Measurements from ENCODE around the gene GNAL. TPM values are rescaled to one million over a fixed set of nuclear protein-coding genes. Genes with fewer than 3 reads are reported as not detected.
"Not testable (repeated sequence)": the region's sequence is repeated elsewhere in the genome, so short reads cannot be mapped to it uniquely, and the experiment has no call there.

Gene GNAL
- total RNA-seq, 6 donors from 2014 or later, result 1.00 to 6.7 (median 3.5) TPM

DNA sequence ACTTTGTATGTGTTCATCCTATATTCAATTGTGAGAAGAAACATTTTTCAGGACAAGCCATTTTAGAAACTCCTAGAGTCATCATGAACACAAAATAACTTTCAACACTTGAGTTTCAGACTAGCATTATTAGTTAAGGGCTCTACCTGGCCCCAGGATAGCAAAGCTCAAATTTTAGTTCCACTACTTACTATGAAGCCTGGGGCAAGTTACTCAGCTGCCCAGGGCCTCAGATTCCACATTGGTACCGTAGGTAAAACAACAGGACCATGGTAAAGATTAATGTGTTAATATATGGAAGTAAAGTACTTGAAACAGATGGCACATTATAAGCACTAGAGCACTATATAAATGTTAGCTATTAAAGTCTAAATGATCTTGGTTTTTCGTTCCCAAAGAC, 199.7 kb downstream of the GNAL start:
- WGBS, 2 donors, result 97 to 98% methylated on average over 2 of the region's 2 CpGs

DNA sequence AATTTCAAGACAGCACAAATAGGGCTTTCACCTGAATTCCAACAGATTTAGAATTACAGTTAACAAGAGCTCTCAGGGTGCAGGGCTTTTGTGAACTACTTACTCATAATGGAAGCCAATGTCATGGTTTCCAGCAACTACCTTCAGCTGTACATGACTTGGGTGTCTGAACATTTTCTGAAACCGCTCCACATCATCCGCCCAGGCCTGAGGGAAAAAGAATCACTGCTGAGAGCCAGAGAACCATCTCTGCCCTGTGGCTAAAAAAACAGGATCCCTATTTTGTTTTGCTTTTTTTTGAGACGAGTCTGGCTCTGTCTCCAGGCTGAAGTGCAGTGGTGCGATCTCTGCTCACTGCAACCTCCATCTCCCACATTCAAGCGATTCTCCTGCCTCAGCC, 200.2 kb downstream of the GNAL start:
- no peaks in the 10 kb centered on the region for H3K27me3 ChIP-seq
- ATAC-seq (ENCODE audit: low FRiP score in 2 of 2), result no peak
- peaks cover 8 to 81% (median 45%) of the 10 kb centered on the region in 4 donors for H3K36me3 ChIP-seq
- DNase-seq, result no peak
- no peaks in the 10 kb centered on the region for H3K9me3 ChIP-seq
- H3K4me1 ChIP-seq, result peaks cover 14 to 25% (median 18%) of the 10 kb centered on the region in 4 donors
- no peak overlapping the region for H3K4me3 ChIP-seq
- no peak overlapping the region for H3K27ac ChIP-seq
- WGBS, 2 donors, result 96% methylated on average over 5 of the region's 5 CpGs
- TF ChIP-seq POLR2A (IDR thresholded peaks at IDR 0.05) (no peak), EP300 (IDR thresholded peaks at IDR 0.05) (no peak), POLR2AphosphoS5 (IDR thresholded peaks at IDR 0.05) (no peak)
- TF ChIP-seq, protein P1, sequence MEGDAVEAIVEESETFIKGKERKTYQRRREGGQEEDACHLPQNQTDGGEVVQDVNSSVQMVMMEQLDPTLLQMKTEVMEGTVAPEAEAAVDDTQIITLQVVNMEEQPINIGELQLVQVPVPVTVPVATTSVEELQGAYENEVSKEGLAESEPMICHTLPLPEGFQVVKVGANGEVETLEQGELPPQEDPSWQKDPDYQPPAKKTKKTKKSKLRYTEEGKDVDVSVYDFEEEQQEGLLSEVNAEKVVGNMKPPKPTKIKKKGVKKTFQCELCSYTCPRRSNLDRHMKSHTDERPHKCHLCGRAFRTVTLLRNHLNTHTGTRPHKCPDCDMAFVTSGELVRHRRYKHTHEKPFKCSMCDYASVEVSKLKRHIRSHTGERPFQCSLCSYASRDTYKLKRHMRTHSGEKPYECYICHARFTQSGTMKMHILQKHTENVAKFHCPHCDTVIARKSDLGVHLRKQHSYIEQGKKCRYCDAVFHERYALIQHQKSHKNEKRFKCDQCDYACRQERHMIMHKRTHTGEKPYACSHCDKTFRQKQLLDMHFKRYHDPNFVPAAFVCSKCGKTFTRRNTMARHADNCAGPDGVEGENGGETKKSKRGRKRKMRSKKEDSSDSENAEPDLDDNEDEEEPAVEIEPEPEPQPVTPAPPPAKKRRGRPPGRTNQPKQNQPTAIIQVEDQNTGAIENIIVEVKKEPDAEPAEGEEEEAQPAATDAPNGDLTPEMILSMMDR (IDR thresholded peaks at IDR 0.05), result no peak

More for the DNA sequence above, 199.7 kb downstream of the GNAL start:
- Histone ChIP-seq H3K4me1 (peaks cover 10 to 25% (median 17%) of the 10 kb centered on the region in 4 donors), H3K27me3 (no peaks in the 10 kb centered on the region), H3K27ac (peak overlapping the region in 1 of 4 donors; percentile 53), H3K4me3 (no peak overlapping the region), H3K36me3 (peaks cover 8 to 83% (median 46%) of the 10 kb centered on the region in 4 donors), H3K9me3 (no peaks in the 10 kb centered on the region)
- DNase-seq, result no peak
- no peak for ATAC-seq (ENCODE audit: low FRiP score in 2 of 2)
- TF ChIP-seq POLR2AphosphoS5 (IDR thresholded peaks at IDR 0.05), result no peak
- TF ChIP-seq, protein P1 (IDR thresholded peaks at IDR 0.05), result no peak
- TF ChIP-seq EP300 (IDR thresholded peaks at IDR 0.05), result no peak
- no peak for TF ChIP-seq POLR2A (IDR thresholded peaks at IDR 0.05)

DNA sequence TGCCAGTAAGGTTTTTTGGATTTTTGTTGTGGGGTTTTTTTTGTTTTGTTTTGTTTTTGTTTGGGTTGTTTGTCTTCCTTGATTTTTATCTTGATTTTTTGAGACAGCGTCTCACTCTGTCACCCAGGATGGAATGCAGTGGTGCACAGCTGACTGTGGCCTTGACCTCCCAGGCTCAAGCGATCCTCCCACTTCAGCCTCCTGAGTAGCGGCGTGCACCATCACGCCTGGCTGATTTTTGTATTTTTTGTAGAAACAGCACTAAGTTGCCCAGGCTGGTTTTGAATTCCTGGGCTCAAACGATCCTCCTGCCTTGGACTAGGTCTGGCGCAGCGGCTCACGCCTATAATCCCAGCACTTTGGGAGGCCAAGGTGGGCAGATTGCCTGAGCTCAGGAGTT, 202.7 kb downstream of the GNAL start:
- TF ChIP-seq POLR2A (IDR thresholded peaks at IDR 0.05) (no peak), EP300 (IDR thresholded peaks at IDR 0.05) (no peak), POLR2AphosphoS5 (IDR thresholded peaks at IDR 0.05) (no peak)
- TF ChIP-seq, protein P1 (IDR thresholded peaks at IDR 0.05), result no peak
- no peak overlapping the region for H3K4me3 ChIP-seq

DNA sequence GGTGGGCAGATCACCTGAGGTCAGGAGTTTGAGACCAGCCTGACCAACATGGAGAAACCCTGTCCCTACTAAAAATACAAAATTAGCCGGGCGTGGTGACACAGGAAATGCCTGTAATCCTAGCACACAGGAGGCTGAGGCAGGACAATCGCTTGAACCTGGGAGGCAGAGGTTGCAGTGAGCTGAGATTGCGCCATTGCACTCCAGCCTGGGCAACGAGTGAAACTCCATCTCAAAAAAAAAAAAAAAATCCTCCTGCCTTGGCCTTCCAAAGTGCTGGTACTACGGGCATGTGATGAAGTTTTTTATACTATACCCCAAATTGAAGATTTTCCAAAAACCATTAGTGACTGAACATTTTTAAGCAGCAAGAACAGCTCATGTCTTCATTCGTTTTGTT, 203.4 kb downstream of the GNAL start:
- Histone ChIP-seq H3K27ac (peak overlapping the region in 2 of 4 donors; percentile 54 to 79), H3K36me3 (peaks cover 12 to 69% (median 34%) of the 10 kb centered on the region in 4 donors), H3K4me1 (peaks cover 14 to 27% (median 18%) of the 10 kb centered on the region in 4 donors)
- H3K27me3 ChIP-seq; ATAC-seq (ENCODE audit: low FRiP score in 2 of 2); DNase-seq; H3K4me3 ChIP-seq; H3K9me3 ChIP-seq: not testable (repeated sequence)
- WGBS, 2 donors, result 54 to 74% methylated on average over 7 of the region's 7 CpGs

More for the DNA sequence above, 202.7 kb downstream of the GNAL start:
- Histone ChIP-seq H3K27me3 (no peaks in the 10 kb centered on the region), H3K36me3 (peaks cover 11 to 74% (median 38%) of the 10 kb centered on the region in 4 donors), H3K4me1 (peaks cover 14 to 31% (median 18%) of the 10 kb centered on the region in 4 donors), H3K27ac (peak overlapping the region in 2 of 4 donors; percentile 54 to 79), H3K9me3 (no peaks in the 10 kb centered on the region)
- DNase-seq (no peak), ATAC-seq (ENCODE audit: low FRiP score in 2 of 2) (no peak)
- WGBS, 2 donors, result 94% methylated on average over 9 of the region's 9 CpGs

DNA sequence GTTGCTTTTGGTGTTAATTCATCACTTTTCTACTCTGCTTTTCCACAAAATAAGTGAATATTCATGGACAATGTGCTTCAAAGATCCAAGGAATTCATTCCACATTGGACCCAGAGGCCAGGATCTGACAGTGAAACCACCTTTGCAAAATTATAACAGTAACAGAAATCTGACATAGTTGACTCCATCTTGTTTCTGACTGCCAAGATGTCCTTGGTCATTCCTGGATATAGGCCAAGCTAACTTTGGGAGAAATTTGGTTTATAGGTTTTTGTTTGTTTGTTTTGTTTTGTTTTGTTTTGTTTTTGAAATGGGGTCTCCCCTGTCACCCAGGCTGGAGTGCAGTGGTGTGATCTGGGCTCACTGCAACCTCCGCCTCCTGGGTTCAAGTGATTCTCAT, 208.7 kb downstream of the GNAL start:
- Histone ChIP-seq H3K27me3 (no peaks in the 10 kb centered on the region), H3K27ac (no peak overlapping the region), H3K36me3 (peaks cover 7 to 51% (median 21%) of the 10 kb centered on the region in 4 donors), H3K4me3 (no peak overlapping the region), H3K4me1 (peaks cover 13 to 20% (median 14%) of the 10 kb centered on the region in 4 donors), H3K9me3 (no peaks in the 10 kb centered on the region)
- TF ChIP-seq POLR2A (IDR thresholded peaks at IDR 0.05) (no peak), EP300 (IDR thresholded peaks at IDR 0.05) (no peak), POLR2AphosphoS5 (IDR thresholded peaks at IDR 0.05) (no peak)
- TF ChIP-seq, protein P1 (IDR thresholded peaks at IDR 0.05), result no peak
- ATAC-seq (ENCODE audit: low FRiP score in 2 of 2), result no peak
- 92 to 95% methylated on average over 1 of the region's 1 CpG for WGBS, 2 donors
- DNase-seq, result no peak
